OCI-LY7 (cell line): ENCODE measurements around the gene PKHD1.

Source experiments
- EZH2phosphoT487 ChIP-seq: fragments of 200-600 bp; sonication (generic); IDR thresholded peaks from 2 replicates; pipeline ENCODE4 v1.6.1; 2018; ENCODE audit warnings: low read depth, borderline replicate concordance, mild to moderate bottlenecking, mixed run types, antibody characterized with exemption, low read length, moderate library complexity, mixed read lengths
- TF ChIP-seq, protein P1 (sequence below): fragments of 200-600 bp; sonication (generic); conservative IDR thresholded peaks from 2 replicates; pipeline ENCODE4 v1.5.1; 2014; ENCODE audit warnings: mild to moderate bottlenecking, antibody characterized with exemption, low read length, moderate library complexity, mixed read lengths

DNA sequence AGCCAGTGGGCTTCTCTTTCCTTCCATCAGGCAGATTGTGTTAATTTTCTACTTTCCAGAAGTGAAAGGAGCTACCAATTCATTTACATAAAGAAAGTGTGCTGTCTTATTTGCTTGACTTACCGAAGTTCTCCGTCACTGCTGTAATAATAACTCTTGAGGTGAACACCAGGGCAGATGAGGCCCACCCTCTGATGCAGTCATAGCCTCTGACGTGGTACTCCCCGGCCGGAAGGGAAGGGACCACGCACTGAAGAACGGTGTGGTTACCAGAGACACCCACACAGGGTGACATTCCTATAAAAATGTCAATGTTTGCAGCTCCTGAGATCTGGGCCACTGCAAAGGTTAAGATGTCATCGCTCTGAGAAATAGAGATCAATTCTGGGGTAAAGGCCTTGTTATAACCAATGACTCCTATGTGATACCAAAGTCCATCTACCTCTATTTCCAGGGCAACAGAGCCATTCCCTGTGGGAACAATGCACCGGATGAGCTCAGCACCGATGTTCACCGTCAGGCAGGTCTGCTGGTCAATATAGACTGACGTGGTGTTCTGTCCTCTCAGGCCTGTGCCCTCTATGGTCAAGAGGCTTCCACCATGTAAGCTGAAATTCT, 62.9 kb downstream of the PKHD1 start:
- TF ChIP-seq EZH2phosphoT487 = no peak
- TF ChIP-seq, protein P1, sequence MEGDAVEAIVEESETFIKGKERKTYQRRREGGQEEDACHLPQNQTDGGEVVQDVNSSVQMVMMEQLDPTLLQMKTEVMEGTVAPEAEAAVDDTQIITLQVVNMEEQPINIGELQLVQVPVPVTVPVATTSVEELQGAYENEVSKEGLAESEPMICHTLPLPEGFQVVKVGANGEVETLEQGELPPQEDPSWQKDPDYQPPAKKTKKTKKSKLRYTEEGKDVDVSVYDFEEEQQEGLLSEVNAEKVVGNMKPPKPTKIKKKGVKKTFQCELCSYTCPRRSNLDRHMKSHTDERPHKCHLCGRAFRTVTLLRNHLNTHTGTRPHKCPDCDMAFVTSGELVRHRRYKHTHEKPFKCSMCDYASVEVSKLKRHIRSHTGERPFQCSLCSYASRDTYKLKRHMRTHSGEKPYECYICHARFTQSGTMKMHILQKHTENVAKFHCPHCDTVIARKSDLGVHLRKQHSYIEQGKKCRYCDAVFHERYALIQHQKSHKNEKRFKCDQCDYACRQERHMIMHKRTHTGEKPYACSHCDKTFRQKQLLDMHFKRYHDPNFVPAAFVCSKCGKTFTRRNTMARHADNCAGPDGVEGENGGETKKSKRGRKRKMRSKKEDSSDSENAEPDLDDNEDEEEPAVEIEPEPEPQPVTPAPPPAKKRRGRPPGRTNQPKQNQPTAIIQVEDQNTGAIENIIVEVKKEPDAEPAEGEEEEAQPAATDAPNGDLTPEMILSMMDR = no peak
